Measurements from ENCODE around the gene ENO1. TPM values are rescaled to one million over a fixed set of nuclear protein-coding genes. Genes with fewer than 3 reads are reported as not detected.

The ENO1 gene
- total RNA-seq, 2 donors from 2014 or later: 386 to 423 TPM

DNA sequence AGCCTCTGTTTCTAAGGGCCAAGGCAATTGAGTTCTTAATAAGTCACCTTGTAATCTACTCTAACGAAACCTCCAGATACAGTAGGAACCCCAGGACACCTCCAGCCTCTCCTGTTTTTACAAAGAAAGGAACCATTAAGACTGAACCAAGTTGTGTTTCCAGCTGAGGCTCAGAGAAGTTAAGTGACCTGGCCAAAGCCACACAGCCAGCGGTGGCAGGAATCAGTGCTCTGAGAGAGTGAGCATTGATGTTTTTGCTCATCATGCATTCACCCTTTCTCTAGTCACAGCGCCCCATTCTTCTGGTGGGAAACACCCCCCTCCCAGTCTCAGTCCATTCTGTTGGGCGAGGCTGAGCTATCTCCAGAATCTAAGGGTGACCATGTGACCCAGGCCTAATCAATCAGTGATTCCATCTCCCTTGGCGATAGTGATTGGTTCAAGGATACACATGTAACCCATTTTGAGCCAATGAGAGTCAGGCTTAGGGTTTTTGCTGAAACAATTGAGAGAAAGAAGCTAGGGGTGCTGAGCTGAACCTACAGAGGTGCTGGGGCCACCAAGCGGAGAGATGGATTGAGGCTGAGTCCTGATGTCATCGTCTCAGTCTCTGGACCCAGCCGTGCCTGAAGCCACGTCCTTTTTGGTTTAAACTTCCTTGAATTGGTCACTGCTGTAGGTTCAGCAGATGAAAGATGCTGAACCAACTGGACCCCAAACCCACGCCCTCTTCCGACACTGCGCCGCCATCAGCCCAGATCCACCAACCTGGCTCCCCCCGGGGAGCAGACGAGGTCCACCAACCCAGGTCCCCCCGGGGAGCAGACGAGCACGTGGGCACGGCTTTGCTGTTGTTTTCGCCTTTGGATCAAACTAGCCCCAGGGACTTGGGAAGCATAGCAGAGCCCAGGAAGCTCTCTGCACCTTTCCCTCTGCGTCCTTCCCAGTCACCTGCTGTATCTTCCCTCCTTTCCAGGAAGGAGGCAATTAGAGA, 33.1 kb downstream of the ENO1 start:
- TF ChIP-seq POLR2AphosphoS5 (IDR thresholded peaks at IDR 0.05) (no peak), CTCF (IDR thresholded peaks at IDR 0.05) (no peak)
- H3K4me1 ChIP-seq (replicated peaks): peaks cover 9% of the 10 kb centered on the region
- no peaks in the 10 kb centered on the region for H3K9me3 ChIP-seq
- WGBS: 89% methylated on average over 21 of the region's 21 CpGs
- H3K27ac ChIP-seq: no peak overlapping the region
- no peak for DNase-seq (ENCODE audit: low spot score)
- H3K27me3 ChIP-seq (replicated peaks; ENCODE audit: insufficient read depth): no peaks in the 10 kb centered on the region
- H3K4me3 ChIP-seq: no peak overlapping the region
- no peaks in the 10 kb centered on the region for H3K36me3 ChIP-seq
- intact Hi-C loops (cut with DNase I): loop anchor here (5.0 kb wide), 2 partner anchors 128 to 283 kb away; no protein-coding TSS in a partner anchor

- Histone ChIP-seq H3K9me3 (no peaks in the 10 kb centered on the region), H3K36me3 (no peaks in the 10 kb centered on the region), H3K4me3 (no peak overlapping the region), H3K27ac (no peak overlapping the region), H3K27me3 (replicated peaks; ENCODE audit: insufficient read depth) (no peaks in the 10 kb centered on the region), H3K4me1 (replicated peaks) (peaks cover 9% of the 10 kb centered on the region)
- WGBS: 66% methylated on average over 7 of the region's 7 CpGs
- intact Hi-C loops (cut with DNase I): loop anchor here (5.0 kb wide), 2 partner anchors 127 to 282 kb away; no protein-coding TSS in a partner anchor
- TF ChIP-seq CTCF (IDR thresholded peaks at IDR 0.05) (no peak), POLR2AphosphoS5 (IDR thresholded peaks at IDR 0.05) (no peak), POLR2A (IDR thresholded peaks at IDR 0.05) (no peak)
- DNase-seq (ENCODE audit: low spot score): no peak
Measured at GRCh38 chr1:8844501-8845006, 33.9 kb downstream of the ENO1 start.

GRCh38 chr1:8841395-8841794, 37.1 kb downstream of the ENO1 start:
- Histone ChIP-seq H3K4me1 (replicated peaks) (no peaks in the 10 kb centered on the region), H3K4me3 (no peak overlapping the region), H3K9me3 (no peaks in the 10 kb centered on the region), H3K27me3 (replicated peaks; ENCODE audit: insufficient read depth) (no peaks in the 10 kb centered on the region), H3K27ac (no peak overlapping the region), H3K36me3 (no peaks in the 10 kb centered on the region)
- DNase-seq (ENCODE audit: low spot score): no peak
- intact Hi-C loops (cut with DNase I): no loop called here
- 97% methylated on average over 3 of the region's 3 CpGs for WGBS
- TF ChIP-seq CTCF (IDR thresholded peaks at IDR 0.05) (no peak), POLR2A (IDR thresholded peaks at IDR 0.05) (no peak), POLR2AphosphoS5 (IDR thresholded peaks at IDR 0.05) (no peak)

DNA sequence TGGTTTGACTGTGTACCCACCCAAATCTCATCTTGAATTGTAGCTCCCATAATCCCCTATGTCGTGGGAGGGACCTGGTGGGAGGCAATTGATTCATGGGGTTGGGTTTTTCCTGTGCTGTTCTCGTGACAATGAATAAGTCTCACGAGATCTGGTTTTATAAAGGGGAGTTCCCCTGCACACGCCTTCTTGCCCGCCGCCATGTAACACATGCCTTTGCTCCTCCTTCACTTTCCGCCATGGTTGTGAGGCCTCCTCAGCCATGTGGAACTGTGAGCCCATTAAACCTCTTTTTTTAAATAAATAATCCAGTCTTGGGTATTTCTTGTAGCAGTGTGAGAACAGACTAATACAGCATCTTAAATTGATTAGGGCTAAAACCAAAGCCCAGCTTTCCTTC, 38.5 kb downstream of the ENO1 start:
- 96% methylated on average over 7 of the region's 7 CpGs for WGBS
- intact Hi-C loops (cut with DNase I): no loop called here
- H3K4me3 ChIP-seq: no peak overlapping the region
- no peaks in the 10 kb centered on the region for H3K9me3 ChIP-seq
- no peak overlapping the region for H3K27ac ChIP-seq
- DNase-seq (ENCODE audit: low spot score): no peak
- no peaks in the 10 kb centered on the region for H3K36me3 ChIP-seq
- TF ChIP-seq POLR2AphosphoS5 (IDR thresholded peaks at IDR 0.05) (no peak), POLR2A (IDR thresholded peaks at IDR 0.05) (no peak), CTCF (IDR thresholded peaks at IDR 0.05) (no peak)
- H3K27me3 ChIP-seq (replicated peaks; ENCODE audit: insufficient read depth): no peaks in the 10 kb centered on the region
- no peaks in the 10 kb centered on the region for H3K4me1 ChIP-seq (replicated peaks)

Data from prostate gland (tissue), 2 donors.